Endothelial cell of umbilical vein (primary cell): Measurements from ENCODE around the gene ANGEL1. TPM values are rescaled to one million over a fixed set of nuclear protein-coding genes. Genes with fewer than 3 reads are reported as not detected.

ENCODE experiments used
- BruUV-seq: library from RNA; stranded (reverse); fragments of 400-500 nt; replicated peaks from 2 replicates; lab custom pipeline; 2021; lab: Mats Ljungman, UMichigan
- CTCF ChIA-PET: fragments of 300-600, 350-600 bp; sonication (Branson Sonifier 250); formaldehyde crosslinking; loops from one replicate; lab custom pipeline; 2021; ENCODE audit warnings: antibody characterized with exemption, inconsistent platforms; lab: Charles Lee
- POLR2A ChIA-PET: fragments of 300-600, 350-600 bp; sonication (Branson Sonifier 250); formaldehyde crosslinking; loops from one replicate; lab custom pipeline; 2021; ENCODE audit warnings: antibody characterized with exemption, inconsistent platforms; lab: Charles Lee
- DNase-seq: peaks from one replicate; pipeline ENCODE4 v3.0.0-alpha.2; 2011; ENCODE audit warnings: low read depth, low spot score
- FAIRE-seq: peaks from 2 replicates; lab custom pipeline; 2011; peaks lifted over from hg19 to GRCh38; lab: Jason Lieb, UNC
- H2AFZ ChIP-seq: 2 replicates; pipeline ENCODE4 v1.6.0; 2012; ENCODE audit warnings: low read depth, low read length, control low read depth, inconsistent platforms
- H3K27ac ChIP-seq: 2 replicates; pipeline ENCODE4 v1.5.1; 2011; ENCODE audit warnings: low read depth, mild to moderate bottlenecking, control low read depth, low read length, moderate library complexity; ENCODE audit not compliant: insufficient read depth
- H3K27me3 ChIP-seq, 2 experiments: 2 replicates each; pipeline versions ENCODE4 v1.6.0 to v1.6.1; 2011; ENCODE audit warnings: low read length in 2 of 2, mixed read lengths in 1 of 2; ENCODE audit not compliant: control insufficient read depth in 2 of 2, insufficient read depth in 2 of 2
- H3K36me3 ChIP-seq, 2 experiments: 2 replicates in 1 of 2; 3 replicates in 1 of 2; pipeline ENCODE4 v1.5.1; 2011; ENCODE audit warnings: low read length in 2 of 2, mild to moderate bottlenecking in 1 of 2, moderate library complexity in 1 of 2; ENCODE audit not compliant: control insufficient read depth in 2 of 2, insufficient read depth in 2 of 2; ENCODE audit errors: extremely low read depth in 1 of 2
- H3K4me1 ChIP-seq: 3 replicates; pipeline ENCODE4 v1.5.1; 2011; ENCODE audit warnings: mild to moderate bottlenecking, low read length; ENCODE audit not compliant: control insufficient read depth, insufficient read depth; ENCODE audit errors: extremely low read depth
- H3K4me2 ChIP-seq: 2 replicates; pipeline ENCODE4 v1.6.1; 2011; ENCODE audit warnings: low read length, control low read depth, mixed read lengths; ENCODE audit not compliant: insufficient read depth
- H3K4me3 ChIP-seq, 3 experiments: fragments of 200-600 bp in 1 of 3; sonication (generic), shearing (Covaris generic) in 1 of 3; replicated peaks in 1 of 3; 2 replicates each; pipeline ENCODE4 v1.5.1; 2011 to 2016; ENCODE audit warnings: control low read depth in 3 of 3, low read length in 3 of 3, mild to moderate bottlenecking in 2 of 3, inconsistent platforms in 1 of 3, low read depth in 1 of 3, moderate library complexity in 1 of 3; ENCODE audit not compliant: insufficient read depth in 1 of 3
- H3K79me2 ChIP-seq: 2 replicates; pipeline ENCODE4 v1.6.0; 2012; ENCODE audit warnings: low read length, inconsistent platforms; ENCODE audit not compliant: control insufficient read depth, insufficient read depth
- H3K9ac ChIP-seq: replicated peaks from 2 replicates; pipeline ENCODE3; 2011; ENCODE audit warnings: low read length, control low read depth; ENCODE audit not compliant: insufficient read depth; ENCODE audit errors: extremely low read depth
- H3K9me1 ChIP-seq: replicated peaks from 3 replicates; pipeline ENCODE4 v1.6.0; 2011; ENCODE audit warnings: mild to moderate bottlenecking, low read length; ENCODE audit not compliant: control insufficient read depth, insufficient read depth; ENCODE audit errors: extremely low read depth
- H3K9me3 ChIP-seq: replicated peaks from 2 replicates; pipeline ENCODE4 v1.5.1; 2012; ENCODE audit warnings: low read length, inconsistent platforms; ENCODE audit not compliant: control insufficient read depth, insufficient read depth
- H4K20me1 ChIP-seq: replicated peaks from 2 replicates; pipeline ENCODE3; 2011; ENCODE audit warnings: mild to moderate bottlenecking, low read length; ENCODE audit not compliant: control insufficient read depth, insufficient read depth; ENCODE audit errors: extremely low read depth
- EZH2 ChIP-seq: IDR thresholded peaks from 2 replicates; pipeline ENCODE4 v1.6.1; 2012; ENCODE audit warnings: borderline replicate concordance, low read depth, mild to moderate bottlenecking, moderate library complexity, low read length, inconsistent platforms; ENCODE audit not compliant: severe bottlenecking
- FOS ChIP-seq: IDR thresholded peaks from 2 replicates; pipeline ENCODE4 v1.6.1; 2011; ENCODE audit warnings: mild to moderate bottlenecking, low read length, moderate library complexity, borderline replicate concordance; ENCODE audit not compliant: insufficient read depth
- GATA2 ChIP-seq: IDR thresholded peaks from 2 replicates; pipeline ENCODE4 v1.7.0; 2011; ENCODE audit warnings: low read depth, mild to moderate bottlenecking, moderate library complexity, mixed read lengths, low read length; ENCODE audit not compliant: insufficient read length, insufficient read depth
- JUN ChIP-seq: IDR thresholded peaks from 2 replicates; pipeline ENCODE4 v1.6.1; 2011; ENCODE audit warnings: borderline replicate concordance, low read depth; ENCODE audit not compliant: insufficient read length, insufficient read depth
- MYC ChIP-seq: IDR thresholded peaks from one replicate; pipeline ENCODE4 v1.6.1; 2011; ENCODE audit warnings: mild to moderate bottlenecking, low read depth, low read length
- POLR2A ChIP-seq: IDR thresholded peaks from 2 replicates; pipeline ENCODE4 v1.6.1; 2012; ENCODE audit warnings: low read depth, mild to moderate bottlenecking, control low read depth, low read length
- POLR2AphosphoS5 ChIP-seq: IDR thresholded peaks from 2 replicates; pipeline ENCODE4 v1.6.1; 2012; ENCODE audit warnings: low read depth, mild to moderate bottlenecking, control low read depth, low read length, moderate library complexity; ENCODE audit not compliant: insufficient read depth
- dilution Hi-C: fragments of 300-500 bp; cut with MboI; formaldehyde crosslinking; loops from one replicate; pipeline ENCODE4 v1.15.0; 2019; ENCODE audit warnings: low sequenced_read_pairs; ENCODE audit not compliant: extremely low pct_ligation_motif_present
- intact Hi-C: fragments of 100-400 bp; cut with micrococcal nuclease; formaldehyde crosslinking; loops from one replicate; pipeline ENCODE4 v1.10.0; 2022
- polyA plus RNA-seq, 4 experiments: library from polyadenylated mRNA; depleted of rRNA in 3 of 4; stranded (reverse) in 3 of 4; unstranded in 1 of 4; fragments of >200 nt; gene quantifications; 2 replicates each; pipeline versions ENCODE4 v1.2.1 to v1.2.3, GENCODE V29; 2011 to 2012; ENCODE audit warnings: missing spikeins in 1 of 4
- total RNA-seq: library from RNA; stranded (reverse); gene quantifications from 2 replicates; pipeline ENCODE4 v1.2.3, GENCODE V29; 2021
- TF ChIP-seq, protein P1 (sequence below), 2 donors: IDR thresholded peaks; 1 replicate in 1 of 2; 2 replicates in 1 of 2; pipeline ENCODE4 v1.5.1; 2011; ENCODE audit warnings: low read length in 2 of 2, mild to moderate bottlenecking in 2 of 2, moderate library complexity in 2 of 2, control low read depth in 1 of 2, inconsistent platforms in 1 of 2, low read depth in 1 of 2; ENCODE audit not compliant: insufficient read depth in 1 of 2; ENCODE audit errors: extremely low read depth in 1 of 2
- TF ChIP-seq, protein P2 (sequence below): IDR thresholded peaks from 2 replicates; pipeline ENCODE4 v1.6.1; 2011; ENCODE audit not compliant: insufficient read depth, insufficient read length

The ANGEL1 gene
- total and polyA plus RNA-seq, 2 donors (not counting 3 experiments of a cell fraction or from before 2014, with no cell fraction given) = 14.8 to 22.0 TPM

DNA sequence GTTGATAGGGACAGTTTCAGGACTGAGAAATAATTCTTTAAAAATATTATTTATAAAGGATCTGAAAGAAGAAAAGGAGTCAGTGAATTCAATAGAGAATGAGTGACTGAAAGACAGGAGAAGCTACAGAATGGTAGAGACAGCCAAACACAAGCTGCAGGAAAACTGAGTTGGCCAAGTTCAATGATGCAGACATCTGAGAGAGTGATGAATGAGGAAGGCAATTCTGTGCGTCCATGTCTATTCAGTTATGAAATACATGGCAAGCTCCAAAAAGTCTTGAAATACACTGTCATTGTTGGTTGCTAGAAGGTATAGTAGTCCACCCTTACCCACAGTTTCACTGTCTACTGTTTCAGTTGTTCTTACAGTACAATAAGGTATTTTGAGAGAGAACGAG, 20.3 kb upstream of the ANGEL1 start:
- Histone ChIP-seq H3K36me3 (no peaks in the 10 kb centered on the region), H3K27me3 (peaks cover 0 to 5% of the 10 kb centered on the region in 2 experiments), H3K9me1 (no peaks in the 10 kb centered on the region), H3K9ac (no peak overlapping the region), H3K27ac (no peak overlapping the region), H4K20me1 (no peaks in the 10 kb centered on the region), H3K79me2 (no peaks in the 10 kb centered on the region), H3K4me3 (no peak overlapping the region), H3K4me2 (no peak overlapping the region), H3K9me3 (no peaks in the 10 kb centered on the region), H3K4me1 (no peaks in the 10 kb centered on the region), H2AFZ (no peak overlapping the region)
- TF ChIP-seq POLR2A (no peak), JUN (no peak), GATA2 (no peak), MYC (no peak), POLR2AphosphoS5 (no peak), EZH2 (no peak), FOS (no peak)
- TF ChIP-seq, protein P1, sequence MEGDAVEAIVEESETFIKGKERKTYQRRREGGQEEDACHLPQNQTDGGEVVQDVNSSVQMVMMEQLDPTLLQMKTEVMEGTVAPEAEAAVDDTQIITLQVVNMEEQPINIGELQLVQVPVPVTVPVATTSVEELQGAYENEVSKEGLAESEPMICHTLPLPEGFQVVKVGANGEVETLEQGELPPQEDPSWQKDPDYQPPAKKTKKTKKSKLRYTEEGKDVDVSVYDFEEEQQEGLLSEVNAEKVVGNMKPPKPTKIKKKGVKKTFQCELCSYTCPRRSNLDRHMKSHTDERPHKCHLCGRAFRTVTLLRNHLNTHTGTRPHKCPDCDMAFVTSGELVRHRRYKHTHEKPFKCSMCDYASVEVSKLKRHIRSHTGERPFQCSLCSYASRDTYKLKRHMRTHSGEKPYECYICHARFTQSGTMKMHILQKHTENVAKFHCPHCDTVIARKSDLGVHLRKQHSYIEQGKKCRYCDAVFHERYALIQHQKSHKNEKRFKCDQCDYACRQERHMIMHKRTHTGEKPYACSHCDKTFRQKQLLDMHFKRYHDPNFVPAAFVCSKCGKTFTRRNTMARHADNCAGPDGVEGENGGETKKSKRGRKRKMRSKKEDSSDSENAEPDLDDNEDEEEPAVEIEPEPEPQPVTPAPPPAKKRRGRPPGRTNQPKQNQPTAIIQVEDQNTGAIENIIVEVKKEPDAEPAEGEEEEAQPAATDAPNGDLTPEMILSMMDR (IDR thresholded peaks at IDR 0.05; ENCODE audit: extremely low read depth in 1 of 2, insufficient read depth in 1 of 2, low read depth in 1 of 2, low read length in 2 of 2) = no peak
- TF ChIP-seq, protein P2, sequence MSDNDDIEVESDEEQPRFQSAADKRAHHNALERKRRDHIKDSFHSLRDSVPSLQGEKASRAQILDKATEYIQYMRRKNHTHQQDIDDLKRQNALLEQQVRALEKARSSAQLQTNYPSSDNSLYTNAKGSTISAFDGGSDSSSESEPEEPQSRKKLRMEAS = no peak
- no peak for DNase-seq
- FAIRE-seq = no peak
- no TSS peak for BruUV-seq
- intact Hi-C loops = no loop called here
- dilution Hi-C loops = no loop called here
- ChIA-PET POLR2A (no interaction called here), CTCF (no interaction called here)
